Small intestine (tissue), 7 donors: ENCODE results near the gene MZT2A. TPM values are rescaled to one million over a fixed set of nuclear protein-coding genes. Genes with fewer than 3 reads are reported as not detected.
"Not testable (repeated sequence)": the region's sequence is repeated elsewhere in the genome, so short reads cannot be mapped to it uniquely, and the experiment has no call there.

Experiments
- DNase-seq, 2 donors: peaks; one replicate each; pipeline versions ENCODE4 v3.0.0 to v3.0.0-alpha.2; 2013
- FAIRE-seq: peaks from 2 replicates; lab custom pipeline; 2012; peaks lifted over from hg19 to GRCh38; lab: Jason Lieb, UNC
- H3K27ac ChIP-seq, 3 donors: one replicate each; pipeline ENCODE4 v1.5.1; 2013; ENCODE audit warnings: low read length in 2 of 3, mild to moderate bottlenecking in 2 of 3, control low read depth in 1 of 3, inconsistent platforms in 1 of 3, low read depth in 1 of 3, moderate library complexity in 1 of 3
- H3K27me3 ChIP-seq, 3 donors: one replicate each; pipeline ENCODE4 v1.6.1; 2013; ENCODE audit warnings: low read length in 3 of 3, inconsistent platforms in 1 of 3; ENCODE audit not compliant: control insufficient read depth in 3 of 3, insufficient read depth in 3 of 3
- H3K36me3 ChIP-seq, 3 donors: one replicate each; pipeline ENCODE4 v1.6.1; 2013; ENCODE audit warnings: low read length in 3 of 3, inconsistent platforms in 1 of 3, low read depth in 1 of 3, mild to moderate bottlenecking in 1 of 3, moderate library complexity in 1 of 3; ENCODE audit not compliant: control insufficient read depth in 3 of 3, insufficient read depth in 2 of 3
- H3K4me1 ChIP-seq, 3 donors: one replicate each; pipeline ENCODE4 v1.6.1; 2013; ENCODE audit warnings: low read length in 2 of 3, inconsistent platforms in 1 of 3, low read depth in 1 of 3, mild to moderate bottlenecking in 1 of 3, moderate library complexity in 1 of 3; ENCODE audit not compliant: control insufficient read depth in 3 of 3, insufficient read depth in 2 of 3
- H3K4me3 ChIP-seq, 3 donors: one replicate each; pipeline ENCODE4 v1.5.1; 2013; ENCODE audit warnings: low read length in 3 of 3, control low read depth in 1 of 3, inconsistent platforms in 1 of 3, low read depth in 1 of 3, mild to moderate bottlenecking in 1 of 3, moderate library complexity in 1 of 3
- H3K9me3 ChIP-seq, 2 donors: one replicate each; pipeline ENCODE4 v1.6.1; 2013; ENCODE audit warnings: low read depth in 1 of 2, low read length in 1 of 2; ENCODE audit not compliant: control insufficient read depth in 2 of 2, insufficient read depth in 1 of 2
- WGBS, 3 donors: extraction: QIAGEN DNeasy Blood & Tissue Kit; methylation state at CpG; one replicate each; pipeline ENCODE4 v1.1.7; 2013; 5-methylcytosine and 5-hydroxymethylcytosine counted together
- polyA plus RNA-seq, 4 donors: library from polyadenylated mRNA; stranded (reverse) in 3 of 4; unstranded in 1 of 4; fragments of 200-250 nt in 3 of 4; fragments of 120-200 nt in 1 of 4; gene quantifications; one replicate each; pipeline versions ENCODE4 v1.2.1 to v1.2.3, GENCODE V29; 2013
- donor health status: healthy with polysubstance abuse.
- donor health status: control.
- donor health status: control.
- donor health status: Bipolar disorder and iron deficiency.
- donor health status: healthy.

Gene MZT2A
- polyA plus RNA-seq, 4 donors: 67.4 to 176 (median 161) TPM

DNA sequence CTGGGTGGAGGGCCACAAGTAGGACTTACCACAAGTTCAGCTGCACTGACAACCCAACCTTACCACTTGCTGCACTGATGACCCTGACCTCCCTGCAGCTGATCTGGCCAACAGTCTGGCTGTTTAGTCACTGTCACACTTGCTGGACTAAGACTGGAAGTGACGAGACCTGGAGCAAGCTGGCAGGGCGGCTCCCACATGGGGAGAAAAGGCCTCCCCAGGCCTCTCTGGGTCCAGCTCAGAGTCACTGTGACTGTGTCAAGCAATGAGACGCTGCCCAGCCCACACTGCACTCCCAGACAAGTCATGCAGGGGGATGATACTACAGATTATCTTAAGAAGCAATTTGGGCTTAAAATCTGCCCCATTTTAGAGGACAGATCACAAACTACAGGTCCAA is 21.3 kb downstream of the MZT2A start:
- not testable (repeated sequence) for DNase-seq, H3K36me3 ChIP-seq, H3K4me1 ChIP-seq, H3K9me3 ChIP-seq, H3K27ac ChIP-seq, H3K27me3 ChIP-seq, H3K4me3 ChIP-seq, FAIRE-seq
- WGBS, 3 donors: 93 to 100% (median 97%) methylated on average over 1 to 3 of the region's 3 CpGs

DNA sequence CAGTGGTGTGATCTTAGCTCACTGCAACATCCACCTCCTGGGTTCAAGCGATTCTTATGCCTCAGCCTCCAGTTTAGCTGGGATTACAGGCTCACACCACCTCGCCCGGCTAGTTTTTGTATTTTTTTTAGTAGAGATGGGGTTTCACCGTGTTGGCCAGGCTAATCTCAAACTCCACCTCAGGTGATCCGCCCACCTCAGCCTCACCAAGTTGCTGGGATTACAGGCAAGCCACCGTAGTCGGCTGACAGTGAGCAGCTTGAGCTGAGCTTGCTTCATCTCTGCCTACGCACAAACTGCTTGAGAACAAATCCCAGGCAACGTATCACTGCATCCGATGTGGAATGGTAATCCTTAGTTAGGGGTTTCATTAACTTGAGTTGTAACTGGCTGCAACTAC is 24.5 kb downstream of the MZT2A start:
- not testable (repeated sequence) for H3K4me1 ChIP-seq, DNase-seq, H3K27ac ChIP-seq, H3K27me3 ChIP-seq, H3K4me3 ChIP-seq, H3K36me3 ChIP-seq, FAIRE-seq, H3K9me3 ChIP-seq
- 87 to 89% (median 88%) methylated on average over 9 to 10 of the region's 10 CpGs for WGBS, 3 donors

DNA sequence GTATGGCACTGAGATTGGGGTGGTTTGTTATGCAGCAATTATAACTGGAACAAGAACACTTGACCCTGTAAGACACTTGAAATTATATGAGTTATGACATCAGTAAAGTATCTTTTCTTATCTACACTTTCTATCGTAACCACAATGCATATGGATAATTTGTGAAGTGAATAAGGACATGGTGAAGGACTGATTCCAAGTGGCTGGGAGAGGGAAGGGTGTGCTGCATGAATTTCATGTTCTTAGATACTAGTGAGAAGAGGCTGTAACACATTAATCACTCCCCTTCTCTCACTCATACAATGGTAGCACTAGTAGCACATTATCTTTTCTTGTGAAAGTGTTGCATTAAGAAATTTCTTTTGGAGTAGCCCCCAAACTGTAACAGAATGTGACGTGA is 37.3 kb downstream of the MZT2A start:
- H3K36me3 ChIP-seq, H3K9me3 ChIP-seq, FAIRE-seq, H3K27ac ChIP-seq, DNase-seq, H3K4me3 ChIP-seq, H3K27me3 ChIP-seq, H3K4me1 ChIP-seq: not testable (repeated sequence)
- 31 to 52% (median 32%) methylated on average over 1 of the region's 2 CpGs for WGBS, 3 donors

DNA sequence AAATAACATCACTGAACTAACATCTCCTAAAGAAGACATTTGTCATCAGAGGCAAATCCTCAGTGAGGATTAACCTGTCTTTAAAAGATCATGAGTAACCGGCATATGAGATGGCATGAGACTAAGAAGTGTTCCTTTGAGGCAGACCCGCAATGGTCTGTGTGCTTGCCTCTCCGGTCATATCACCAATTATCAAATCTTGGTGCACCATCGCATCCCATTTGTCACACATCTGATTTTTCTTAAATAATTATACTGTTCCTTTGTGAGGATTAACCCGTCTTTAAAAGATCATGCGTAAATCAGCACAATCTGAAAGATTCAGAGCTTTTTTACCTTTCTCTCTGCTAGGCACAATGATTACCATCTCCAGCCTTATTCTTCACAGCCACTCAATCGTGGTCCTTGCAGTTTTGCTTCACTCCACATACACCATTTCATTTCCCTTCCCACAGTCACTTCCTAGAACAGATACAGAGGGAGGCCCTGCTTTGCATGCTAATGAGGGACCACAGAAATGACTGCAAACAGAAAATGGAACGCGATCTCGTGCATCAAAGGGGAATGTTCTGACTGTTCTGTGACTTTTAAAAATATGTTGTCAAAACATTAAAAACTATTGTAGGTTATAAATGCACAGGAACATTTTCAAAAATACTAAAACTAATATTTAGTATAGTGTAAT is 40.8 kb downstream of the MZT2A start:
- not testable (repeated sequence) for H3K4me3 ChIP-seq, H3K4me1 ChIP-seq, FAIRE-seq, H3K36me3 ChIP-seq, H3K27ac ChIP-seq, DNase-seq, H3K9me3 ChIP-seq, H3K27me3 ChIP-seq
- WGBS, 3 donors: 53 to 71% (median 71%) methylated on average over 7 of the region's 10 CpGs

DNA sequence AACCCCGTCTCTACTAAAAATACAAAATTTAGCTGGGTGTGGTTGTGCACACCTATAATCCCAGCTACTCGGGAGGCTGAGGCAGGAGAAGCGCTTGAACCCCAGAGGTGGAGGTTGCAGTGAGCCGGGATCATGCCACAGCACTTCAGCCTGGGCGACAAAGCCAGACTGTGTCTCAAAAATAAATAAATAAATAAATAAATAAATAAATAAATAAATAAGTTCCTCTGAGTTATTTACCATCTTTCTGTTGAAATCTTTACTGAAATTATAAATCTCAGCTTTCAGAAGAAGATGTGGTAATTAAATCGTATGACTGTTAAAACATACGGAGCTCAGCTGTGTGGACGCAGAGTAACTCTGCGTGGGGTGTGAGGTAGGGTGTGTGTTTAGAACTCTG is 44.2 kb downstream of the MZT2A start:
- H3K9me3 ChIP-seq, FAIRE-seq, H3K4me3 ChIP-seq, H3K36me3 ChIP-seq, H3K27me3 ChIP-seq, H3K27ac ChIP-seq, H3K4me1 ChIP-seq, DNase-seq: not testable (repeated sequence)
- WGBS, 3 donors: 76 to 86% (median 77%) methylated on average over 6 to 9 of the region's 9 CpGs

DNA sequence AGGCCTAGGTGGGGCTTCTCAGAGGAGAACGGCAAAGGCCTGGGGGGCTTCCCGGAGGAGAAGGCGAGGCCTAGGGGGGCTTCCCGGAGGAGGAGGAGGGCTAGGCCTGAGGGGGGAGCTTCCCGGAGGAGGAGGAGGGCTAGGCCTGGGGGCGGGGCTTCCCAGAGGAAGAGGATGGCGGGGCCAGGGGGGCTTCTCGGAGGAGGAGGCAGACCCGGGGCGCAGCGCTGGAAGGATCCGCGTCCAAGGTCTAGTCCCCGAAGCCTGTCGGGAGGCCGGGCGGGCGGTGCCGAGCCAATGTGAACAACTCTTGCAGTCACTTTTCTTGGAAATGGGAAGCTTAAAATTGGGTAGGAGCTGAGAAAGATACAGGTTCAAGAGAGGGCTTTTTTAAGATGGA is 46.3 kb downstream of the MZT2A start:
- DNase-seq (no peak), FAIRE-seq (no peak)
- H3K27me3 ChIP-seq: no peaks in the 10 kb centered on the region
- no peak overlapping the region for H3K4me3 ChIP-seq
- H3K36me3 ChIP-seq: no peaks in the 10 kb centered on the region
- no peaks in the 10 kb centered on the region for H3K4me1 ChIP-seq
- 89 to 95% (median 91%) methylated on average over 16 to 19 of the region's 19 CpGs for WGBS, 3 donors
- H3K27ac ChIP-seq: no peak overlapping the region
- H3K9me3 ChIP-seq: no peaks in the 10 kb centered on the region

DNA sequence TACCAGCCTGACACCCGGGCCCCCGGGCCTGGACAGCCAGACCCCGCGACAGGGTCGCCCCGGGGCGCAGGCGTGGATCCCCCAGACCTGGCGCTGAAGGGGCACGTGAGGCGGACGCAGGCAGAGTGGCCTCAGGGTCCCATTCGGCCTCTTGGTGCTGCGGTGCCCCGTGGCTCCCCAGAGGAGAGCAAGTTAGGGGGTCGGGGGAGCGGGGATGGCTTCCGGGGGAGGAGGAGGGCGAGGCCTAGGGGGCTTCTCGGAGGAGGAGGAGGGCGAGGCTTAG is 46.7 kb downstream of the MZT2A start:
- not testable (repeated sequence) for DNase-seq

DNA sequence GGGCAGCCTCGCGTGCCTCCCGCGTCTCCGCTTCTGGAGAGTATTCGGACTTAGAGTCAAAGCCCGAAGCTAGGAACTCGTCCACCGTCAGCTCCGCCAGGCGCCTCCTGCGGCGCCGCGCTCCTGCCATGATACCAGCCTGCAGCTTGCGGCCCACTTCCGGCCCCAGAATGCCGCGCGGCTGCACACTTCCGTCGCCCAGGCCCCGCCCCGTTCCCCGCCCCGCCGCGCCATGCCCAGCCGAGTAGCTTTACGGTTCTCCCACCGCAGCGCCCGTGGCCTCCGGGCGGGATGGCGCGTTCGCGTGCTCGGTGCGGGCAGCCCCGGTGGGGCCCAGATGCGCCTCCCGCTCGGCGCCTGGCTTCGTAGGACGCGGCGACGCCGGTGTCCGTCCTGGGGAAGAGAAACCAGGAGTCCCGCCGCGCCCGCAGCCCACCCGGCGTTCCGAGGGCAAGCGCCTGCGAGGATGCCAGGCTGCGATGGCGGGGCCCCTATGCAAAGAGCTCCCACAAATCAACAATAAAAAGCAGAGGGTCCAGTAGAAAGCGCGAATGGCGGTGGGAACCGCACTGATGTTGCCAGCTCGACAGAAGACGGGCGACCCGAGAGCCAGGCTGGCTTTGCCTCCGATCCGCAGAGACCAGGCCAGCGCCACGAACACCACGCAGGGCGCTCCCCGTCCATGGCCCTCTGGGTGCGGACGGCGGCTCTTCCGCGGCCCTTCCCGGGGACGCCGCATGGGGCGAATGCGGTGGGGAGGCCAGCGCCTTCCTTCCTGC is 47.3 kb downstream of the MZT2A start:
- not testable (repeated sequence) for H3K4me1 ChIP-seq, DNase-seq, H3K27me3 ChIP-seq, H3K27ac ChIP-seq, H3K9me3 ChIP-seq, H3K4me3 ChIP-seq, FAIRE-seq, H3K36me3 ChIP-seq
- 83 to 92% (median 90%) methylated on average over 50 to 85 of the region's 90 CpGs for WGBS, 3 donors

More for the DNA sequence above, 46.7 kb downstream of the MZT2A start:
- H3K36me3 ChIP-seq, H3K27ac ChIP-seq, H3K27me3 ChIP-seq, H3K4me1 ChIP-seq, H3K4me3 ChIP-seq, H3K9me3 ChIP-seq, FAIRE-seq: not testable (repeated sequence)
- 92 to 98% (median 96%) methylated on average over 16 to 21 of the region's 21 CpGs for WGBS, 3 donors
